ENCODE results near the gene TMEM63B.
"Not testable (repeated sequence)": the region's sequence is repeated elsewhere in the genome, so short reads cannot be mapped to it uniquely, and the experiment has no call there.

TMEM63B gene

GRCh38 chr6:44117397-44118128, 9.8 kb upstream of the TMEM63B start:
- no peak for DNase-seq

- DNase-seq, result no peak
Observed at GRCh38 chr6:44119704-44120262, 7.6 kb upstream of the TMEM63B start.

GRCh38 chr6:44120692-44121443, 6.5 kb upstream of the TMEM63B start:
- no peak for DNase-seq

GRCh38 chr6:44122801-44123200, 4.6 kb upstream of the TMEM63B start:
- no peak for DNase-seq

DNA sequence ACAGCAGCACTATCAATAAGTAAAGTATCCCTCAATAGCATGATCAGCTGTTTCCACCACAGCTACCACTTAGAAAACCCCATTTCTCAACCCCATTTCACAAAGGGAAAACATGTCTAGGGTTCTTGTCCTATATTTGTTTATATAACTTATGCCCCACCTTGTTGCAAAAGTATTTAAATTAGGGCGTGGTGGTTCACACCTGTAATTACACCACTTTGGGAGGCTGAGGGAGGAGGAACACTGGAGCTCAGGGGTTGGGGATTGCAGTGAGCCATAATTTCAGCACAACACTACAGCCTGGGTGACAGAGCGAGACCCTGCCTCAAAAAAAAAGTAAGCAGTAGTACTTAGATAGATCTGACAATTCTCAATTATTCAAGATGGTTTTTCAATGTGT, 3.8 kb upstream of the TMEM63B start:
- DNase-seq, result no peak

- no peak for DNase-seq
Observed at GRCh38 chr6:44126320-44127149, 819 bp upstream of the TMEM63B start.

DNA sequence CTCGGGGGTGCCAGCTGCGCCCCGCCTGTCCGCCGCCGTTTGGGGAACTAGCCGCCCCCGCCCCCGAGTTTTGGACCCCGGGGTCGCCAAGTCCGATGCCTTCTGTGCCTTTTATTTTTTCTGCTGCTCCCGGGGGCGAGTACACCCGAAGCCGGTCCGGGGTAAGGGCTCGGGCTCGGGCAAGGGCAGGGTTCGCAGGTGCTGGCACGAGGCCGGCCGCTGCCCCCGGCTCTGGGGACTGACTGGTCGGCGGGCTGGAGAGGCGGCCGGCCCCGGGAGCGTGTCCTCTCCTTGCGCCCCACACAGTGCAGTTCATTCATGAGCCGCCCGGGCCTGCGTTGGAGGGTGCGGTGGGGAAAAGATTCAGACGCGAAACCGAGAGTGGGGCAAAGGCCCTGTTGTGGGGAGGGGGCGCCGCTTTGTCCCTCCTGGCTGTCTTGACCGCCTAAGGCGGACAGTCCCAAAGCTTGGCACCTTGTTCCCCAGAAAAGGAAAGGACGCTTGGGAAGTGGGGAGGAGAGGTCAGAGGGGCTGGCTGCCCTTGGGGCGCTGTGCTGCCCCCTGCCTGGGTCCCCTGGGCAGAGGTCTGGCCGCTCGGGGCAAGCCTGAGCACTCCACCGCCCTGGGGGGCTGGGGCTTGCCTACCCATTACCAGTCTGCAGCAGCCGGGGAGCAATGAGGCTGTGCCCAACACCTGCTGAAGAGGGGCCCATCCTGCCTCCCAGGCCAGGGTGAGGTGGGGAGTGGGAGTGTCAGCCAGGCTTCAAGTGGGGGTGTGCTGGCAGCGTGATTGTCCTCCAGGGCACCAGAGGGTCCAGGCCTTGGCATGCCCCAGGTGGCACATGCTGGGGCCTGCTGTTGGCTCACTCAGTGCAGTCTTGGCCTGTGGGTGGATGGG, 915 bp downstream of the TMEM63B start:
- DNase-seq, result no peak

DNA sequence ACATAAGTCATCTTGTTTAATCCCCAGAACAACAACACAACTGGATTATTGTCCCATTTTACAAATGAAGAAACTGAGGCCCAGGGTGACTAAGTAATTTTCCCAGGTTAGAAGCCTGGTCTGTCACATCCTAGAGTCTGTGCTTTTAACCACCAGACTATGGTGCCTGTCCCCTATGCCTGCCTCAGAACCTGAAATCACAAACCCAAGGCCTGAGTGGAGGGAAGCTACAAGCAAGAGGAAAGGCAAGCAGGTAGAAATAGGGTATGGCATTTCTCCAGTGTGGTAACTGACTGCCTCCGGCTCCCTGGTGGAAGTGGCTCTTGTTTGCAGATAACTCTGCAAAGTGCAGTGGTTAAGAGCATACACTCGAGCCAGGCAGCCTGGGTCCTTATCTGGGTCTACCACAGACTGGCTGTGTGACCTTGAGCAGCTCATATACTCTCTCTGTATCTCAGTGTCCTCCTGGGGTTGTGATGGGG, 2.5 kb downstream of the TMEM63B start:
- no peak for DNase-seq

GRCh38 chr6:44131892-44132291, 4.5 kb downstream of the TMEM63B start:
- DNase-seq, result no peak

DNA sequence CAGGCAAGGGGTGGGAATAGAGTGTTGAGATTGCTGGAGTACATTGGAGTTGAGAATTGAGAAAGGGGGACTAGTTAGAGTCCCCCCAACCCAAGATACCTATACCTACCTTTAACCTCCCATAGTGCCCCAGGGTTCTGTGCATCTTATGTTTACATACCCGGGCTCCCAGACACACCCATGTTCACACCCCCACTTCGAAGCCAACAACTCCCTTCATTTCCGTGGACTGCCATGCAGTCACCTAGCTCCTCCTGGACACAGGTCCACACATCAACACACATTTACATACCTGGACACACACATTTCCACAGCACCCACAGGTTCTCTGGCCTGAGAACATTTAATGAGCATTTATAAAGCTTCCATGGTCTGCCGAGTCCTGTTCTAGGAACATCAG, 5.1 kb downstream of the TMEM63B start:
- DNase-seq, result no peak

DNA sequence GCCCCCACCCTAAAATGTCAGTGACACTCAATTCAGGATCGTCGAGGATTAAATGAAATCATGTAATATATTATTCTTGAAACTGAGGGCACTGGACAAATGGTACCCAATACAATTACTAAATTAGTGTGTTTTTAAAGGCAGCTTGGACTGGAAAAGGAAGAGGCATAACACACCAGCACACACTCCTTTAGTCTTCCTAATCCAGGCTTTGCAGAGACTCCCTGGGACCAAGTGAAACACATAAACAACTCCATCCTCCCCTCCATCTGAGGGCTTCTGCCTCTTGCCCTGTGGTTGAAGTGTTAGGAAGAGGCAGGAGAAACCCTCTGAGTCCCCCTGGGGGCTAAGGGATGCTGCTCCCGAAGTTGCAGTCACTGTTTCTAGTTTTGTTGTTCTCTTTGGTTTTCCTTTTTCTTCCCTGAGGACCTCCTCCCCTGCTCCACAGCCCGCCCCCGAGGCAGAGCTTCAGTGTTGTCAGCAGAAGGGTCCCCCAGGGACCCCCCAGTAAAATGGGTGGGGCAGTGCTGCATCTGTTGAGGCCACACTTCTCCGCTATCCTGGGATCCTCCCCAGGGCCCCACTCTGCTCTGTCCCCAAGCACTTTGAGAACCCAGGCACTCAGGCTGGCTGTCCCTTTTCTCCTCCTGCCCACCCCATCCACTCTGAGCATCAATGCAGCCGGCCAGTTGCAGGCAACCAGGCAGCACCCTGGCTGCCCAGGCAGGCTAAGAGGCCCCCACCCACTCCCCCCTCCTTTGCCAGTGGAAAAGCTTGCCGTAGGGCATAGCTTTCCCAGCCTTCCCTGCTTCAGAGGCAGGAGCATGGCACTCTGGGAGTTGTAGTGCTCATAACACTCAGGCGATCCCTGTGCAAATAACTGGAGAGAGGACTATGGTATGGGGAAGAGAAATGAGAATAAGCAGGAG, 5.9 kb downstream of the TMEM63B start:
- no peak for DNase-seq

DNA sequence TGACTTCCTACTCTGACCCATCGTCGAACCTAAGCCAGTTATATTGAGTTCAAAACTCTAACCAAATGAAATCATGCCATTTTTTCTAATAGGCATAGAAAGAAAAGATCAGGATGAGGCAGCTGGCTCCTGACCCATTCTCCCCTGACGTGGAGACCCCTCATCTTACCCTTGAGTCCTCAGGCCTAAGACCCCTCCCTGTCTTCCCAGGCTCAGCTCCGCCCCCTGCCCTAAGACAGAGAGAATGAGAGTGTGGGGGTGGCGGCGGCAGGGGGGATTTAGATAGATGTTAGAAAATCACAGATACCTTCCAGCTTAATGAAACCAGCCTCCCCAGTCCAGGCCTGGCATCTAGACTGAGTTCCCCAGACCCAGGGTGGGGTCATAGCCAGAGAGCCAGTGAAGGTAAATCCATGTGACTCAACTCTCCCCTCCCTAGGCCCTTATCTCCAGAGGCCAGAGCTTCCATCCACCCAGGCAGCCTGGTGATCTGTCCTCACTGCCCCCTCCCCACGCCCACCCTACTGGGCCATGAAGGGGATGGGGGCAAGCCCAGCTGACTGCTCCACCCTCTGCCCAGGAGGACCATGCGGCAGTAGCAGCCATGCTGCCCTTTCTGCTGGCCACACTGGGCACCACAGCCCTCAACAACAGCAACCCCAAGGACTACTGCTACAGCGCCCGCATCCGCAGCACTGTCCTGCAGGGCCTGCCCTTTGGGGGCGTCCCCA, 6.8 kb downstream of the TMEM63B start:
- no peak for DNase-seq

DNA sequence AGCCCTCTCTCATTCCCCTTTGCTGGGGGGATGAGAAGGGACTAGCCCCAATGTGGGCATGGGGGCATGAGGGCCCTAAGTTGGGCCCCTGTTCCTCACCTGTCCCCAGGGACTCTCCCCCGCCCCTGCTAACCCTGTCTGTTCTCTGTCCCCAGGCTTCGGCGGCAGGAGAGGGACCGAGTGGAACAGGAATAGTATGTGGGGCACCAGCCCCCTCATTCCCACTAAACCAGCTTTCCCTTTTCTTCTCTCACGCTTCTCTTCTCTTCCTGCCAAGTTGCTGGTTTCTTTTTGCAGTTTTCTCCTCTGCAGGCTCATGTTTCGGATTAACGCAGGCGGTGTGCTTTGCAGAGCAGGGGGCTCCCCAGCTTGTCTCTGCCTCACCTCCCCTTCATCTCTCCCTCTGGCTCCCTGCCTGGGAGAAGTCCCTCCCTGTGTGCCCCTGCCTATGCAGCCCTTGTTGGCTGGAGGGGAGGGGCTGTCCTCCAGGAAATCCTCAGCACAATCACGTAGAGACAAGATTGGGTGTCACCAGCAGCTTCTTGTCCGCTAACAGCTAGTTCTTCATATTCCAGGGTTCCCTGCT, 7.9 kb downstream of the TMEM63B start:
- DNase-seq, result no peak

DNA sequence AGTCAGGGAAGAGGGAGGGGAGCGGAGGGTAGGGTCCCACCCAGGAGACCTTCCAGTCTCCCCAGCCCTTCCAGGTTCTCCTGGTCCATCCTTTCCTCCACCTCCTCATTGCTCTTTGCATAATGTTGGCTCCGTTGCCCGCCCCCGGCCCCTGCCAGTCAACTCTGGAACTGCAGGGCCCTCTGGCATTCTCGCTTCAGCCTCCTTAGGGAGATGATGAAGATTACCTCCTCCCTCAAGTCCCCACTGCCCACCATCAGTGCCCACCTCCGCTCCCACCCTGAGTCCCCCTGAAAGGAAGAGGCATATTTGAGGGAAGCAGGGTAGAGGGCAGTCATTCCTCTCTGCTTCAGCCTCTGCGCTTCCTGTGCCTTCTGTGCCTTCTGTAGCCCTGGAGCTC, 8.5 kb downstream of the TMEM63B start:
- no peak for DNase-seq

DNA sequence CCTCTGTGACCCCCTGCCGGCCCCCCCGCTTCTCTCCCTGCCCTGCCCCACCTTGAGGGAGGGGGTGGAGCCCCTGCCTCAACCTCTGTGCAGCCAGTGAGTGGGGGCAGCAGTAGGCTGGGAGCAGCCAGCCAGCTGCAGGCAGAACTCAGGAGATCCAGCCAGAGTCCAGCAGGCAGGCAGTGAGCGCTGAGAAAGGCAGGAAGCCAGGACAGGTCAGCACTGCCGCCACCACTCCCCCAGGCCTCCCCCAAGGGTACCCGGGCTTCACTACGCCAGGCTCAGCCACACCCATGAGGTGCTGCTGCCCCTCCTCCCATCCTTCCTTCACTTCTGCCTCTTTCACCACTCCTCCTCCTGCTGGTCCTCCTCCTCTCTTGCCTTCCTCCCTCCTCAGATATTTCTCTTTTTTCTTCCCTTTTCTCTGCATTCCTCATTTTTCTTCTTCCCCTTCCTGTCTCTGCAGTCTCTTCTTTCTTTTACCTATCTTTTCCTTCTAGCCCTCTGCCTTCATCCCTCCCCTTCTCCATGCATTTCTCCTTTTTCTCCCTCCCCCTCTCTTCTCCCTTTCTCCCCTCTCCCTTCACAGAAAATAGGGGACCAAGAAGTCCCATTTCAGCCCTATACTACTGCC, 11.5 kb downstream of the TMEM63B start:
- DNase-seq, result no peak

- DNase-seq, result no peak
Observed at GRCh38 chr6:44139351-44139743, 12.0 kb downstream of the TMEM63B start.

DNA sequence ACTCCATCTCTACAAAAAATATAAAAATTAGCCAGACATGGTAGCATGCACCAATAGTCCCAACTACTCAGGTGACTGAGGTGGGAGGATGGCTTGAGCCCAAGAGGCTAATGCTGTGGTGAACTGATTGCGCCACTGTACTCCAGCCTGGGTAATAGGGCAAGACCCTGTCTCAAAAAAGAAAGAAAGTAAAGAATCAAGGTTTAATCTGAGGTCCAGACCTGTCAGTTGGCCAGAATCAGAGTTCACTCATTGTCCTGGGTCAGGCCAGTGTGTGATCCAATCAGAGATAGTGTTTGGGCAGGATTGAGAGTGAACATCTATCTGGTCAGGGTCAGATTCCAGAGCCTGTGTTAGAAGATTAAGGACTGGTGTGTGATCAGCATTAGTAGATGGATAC, 15.5 kb downstream of the TMEM63B start:
- DNase-seq, result no peak

DNA sequence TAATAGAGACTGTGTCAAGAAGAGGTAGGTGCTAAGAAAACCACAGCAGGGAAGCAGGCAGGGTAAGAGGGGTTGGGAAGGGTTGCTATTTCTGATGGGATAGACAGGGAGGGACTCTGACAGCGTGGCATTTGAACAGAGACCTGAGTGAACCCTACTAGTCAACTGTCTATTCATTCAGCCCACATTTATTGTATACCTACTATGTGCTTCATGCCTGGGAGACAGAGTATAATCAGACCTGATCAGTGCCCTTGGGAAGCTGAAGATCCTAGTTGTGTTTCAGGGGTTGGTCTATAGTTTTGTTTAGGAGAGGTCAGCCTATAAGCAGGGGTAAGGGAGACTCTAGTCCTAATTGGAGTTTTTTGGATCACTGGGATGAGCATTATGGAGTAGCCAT, 16.4 kb downstream of the TMEM63B start:
- no peak for DNase-seq

DNA sequence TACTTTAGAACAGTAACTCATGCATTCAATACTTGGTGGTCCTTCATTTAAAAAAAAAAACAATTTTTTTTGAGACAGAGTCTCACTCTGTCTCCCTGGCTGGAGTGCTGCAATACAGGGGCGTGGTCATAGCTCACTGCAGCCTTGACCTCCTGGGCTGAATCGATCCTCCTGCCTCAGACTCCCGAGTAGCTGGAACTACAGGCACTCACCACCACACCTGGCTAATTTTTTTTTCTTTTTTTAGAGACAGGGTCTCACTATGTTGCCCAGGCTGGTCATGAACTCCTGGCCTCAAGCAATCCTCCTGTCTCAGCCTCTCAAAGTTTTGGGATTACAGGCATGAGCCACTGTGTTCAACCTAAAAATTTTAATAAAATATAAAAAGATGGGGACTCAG, 17.2 kb downstream of the TMEM63B start:
- DNase-seq, result not testable (repeated sequence)

Measured in DMS 273 treated with DMSO at 0.1 percent for 48 hours (cell line).